Epidermal melanocyte (primary cell): ENCODE data around the gene PLEKHA6.
A peak's percentile ranks its signal among the peaks of the same experiment; 100 is the strongest.

Experiments used
- DNase-seq: peaks from one replicate; pipeline ENCODE4 v3.0.0; 2011; ENCODE audit warnings: low spot score; ENCODE audit not compliant: insufficient read length

Gene PLEKHA6

DNA sequence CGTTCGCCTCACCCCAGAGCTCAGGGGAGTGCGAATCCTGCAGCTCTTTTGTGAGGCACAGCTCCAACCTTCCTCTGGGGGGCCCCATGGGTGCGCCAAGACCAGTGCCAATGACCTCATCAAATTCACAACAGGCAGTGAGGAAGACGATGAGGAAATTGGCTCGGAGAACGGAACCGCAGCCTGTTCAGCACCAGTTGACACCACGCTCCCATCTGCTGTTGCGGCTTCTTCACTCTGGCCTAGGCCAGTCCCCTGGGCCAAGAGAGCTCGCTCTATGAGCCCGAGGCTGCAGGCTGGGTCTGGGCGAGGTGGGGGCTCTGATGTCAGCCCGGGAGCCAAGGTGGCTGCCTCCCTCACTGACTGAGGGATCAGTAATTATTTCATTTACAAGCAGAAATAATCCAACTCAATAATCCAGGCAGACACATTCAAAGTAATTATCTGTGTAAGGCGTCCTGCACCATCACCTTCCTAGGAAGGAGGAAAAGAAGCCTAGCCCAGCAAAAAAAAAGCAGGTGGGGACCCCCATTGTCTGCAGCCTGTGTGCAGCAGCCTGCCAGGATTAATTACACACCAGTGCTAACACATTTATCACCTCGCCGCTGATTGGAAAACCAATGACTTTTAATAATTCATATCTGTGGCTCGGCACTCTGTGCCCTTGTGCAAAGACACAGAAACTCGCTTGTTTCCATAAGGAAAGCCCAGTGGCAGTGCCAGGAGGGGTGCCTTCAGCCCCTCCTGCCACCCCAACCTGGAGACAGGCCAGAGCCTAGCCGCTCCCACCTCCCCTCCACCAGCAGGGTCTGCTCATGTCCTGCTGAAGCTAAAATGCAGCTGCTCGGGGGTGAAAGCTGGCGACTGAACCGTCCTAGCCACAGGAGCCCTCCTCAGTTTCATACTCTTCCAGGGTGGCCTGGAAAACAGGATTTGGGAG lies 1.9 kb downstream of the PLEKHA6 start:
- DNase-seq = no peak

DNA sequence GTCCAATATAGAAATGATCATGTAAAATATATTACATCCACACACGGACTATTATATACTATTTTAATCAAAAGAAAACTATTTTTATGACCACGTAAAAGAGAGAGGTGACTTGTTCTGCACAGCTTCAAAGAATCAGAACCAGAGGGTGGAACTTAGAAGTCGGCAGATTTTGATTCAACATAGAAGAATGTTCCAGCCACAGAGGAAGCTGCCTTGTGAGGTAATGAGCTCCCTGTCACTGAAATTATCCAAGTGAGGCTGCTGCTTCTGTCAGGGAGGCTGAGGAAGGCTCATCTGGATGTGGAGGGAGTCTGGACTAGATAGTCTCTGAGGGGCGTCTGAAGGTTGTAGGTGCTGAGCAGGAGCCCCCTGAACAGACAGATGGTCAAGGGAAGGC lies 2.7 kb downstream of the PLEKHA6 start:
- DNase-seq = no peak

DNA sequence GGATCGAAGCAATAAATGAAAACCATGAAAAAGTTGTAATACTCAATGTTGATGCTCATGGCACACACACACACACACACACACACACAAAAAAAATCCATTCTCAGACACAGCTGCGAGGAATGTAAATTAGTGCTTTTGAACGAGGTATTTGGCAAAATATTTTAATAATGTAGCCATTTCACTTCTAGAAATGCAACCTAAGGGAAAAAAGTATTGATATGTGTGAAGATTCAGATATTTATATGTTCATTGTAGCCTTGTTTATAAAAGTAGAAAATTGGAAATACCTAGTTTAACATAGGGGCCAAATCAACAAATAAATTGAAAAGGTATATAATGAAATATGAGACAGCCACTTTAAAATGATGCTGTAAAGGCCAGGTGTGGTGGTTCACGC lies 3.8 kb downstream of the PLEKHA6 start:
- DNase-seq = no peak

DNA sequence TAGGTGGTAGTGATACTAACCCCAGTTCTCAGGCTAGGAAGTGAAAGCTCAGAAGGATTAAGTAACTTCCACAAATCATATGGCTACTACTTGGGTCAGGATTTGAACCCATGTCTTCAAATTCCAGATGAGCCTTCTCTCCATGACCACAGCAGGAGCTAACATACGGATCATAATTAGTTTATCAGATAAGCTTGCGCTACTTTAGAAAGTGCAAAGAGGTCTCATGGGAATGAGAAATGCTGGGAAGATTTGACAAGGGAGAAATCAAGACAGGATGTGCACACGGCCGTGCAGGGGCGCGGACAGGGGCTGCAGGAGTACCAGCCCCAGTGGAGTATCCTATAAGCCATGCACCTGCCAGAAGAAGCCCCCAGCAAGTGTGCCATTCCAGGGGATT lies 5.2 kb downstream of the PLEKHA6 start:
- DNase-seq = no peak

DNA sequence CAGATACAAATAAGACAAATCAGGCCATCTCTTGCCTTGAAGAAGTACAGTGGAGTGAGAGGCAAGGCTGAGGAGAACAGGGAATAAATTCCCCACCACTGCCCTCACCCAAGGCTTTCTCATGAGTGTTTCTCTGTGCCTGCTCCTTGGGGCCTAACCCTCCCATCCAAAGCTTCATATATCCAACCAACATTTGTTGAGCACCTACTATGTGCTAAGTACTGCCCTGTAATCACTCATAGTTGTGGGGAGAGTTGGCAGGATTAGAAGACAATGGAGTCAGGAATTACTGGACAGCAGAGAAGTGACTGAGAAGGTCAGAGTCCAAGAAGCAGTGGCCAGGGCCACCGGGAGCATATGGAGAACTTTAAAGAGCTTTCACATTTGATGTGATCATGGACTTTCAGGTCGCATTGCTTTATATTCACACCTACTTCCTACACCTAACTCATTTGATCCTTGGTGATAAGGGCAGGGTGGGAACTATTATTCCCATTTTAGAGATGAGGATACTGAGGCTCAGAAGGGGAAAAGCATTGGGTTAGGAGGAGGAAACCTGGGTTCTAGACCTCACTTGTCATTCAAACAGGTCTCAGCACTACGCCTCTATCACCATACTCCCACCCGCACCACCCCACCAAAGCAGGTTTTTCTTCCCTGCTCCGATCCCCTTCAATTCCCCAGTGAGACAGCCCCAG lies 6.4 kb downstream of the PLEKHA6 start:
- no peak for DNase-seq

DNA sequence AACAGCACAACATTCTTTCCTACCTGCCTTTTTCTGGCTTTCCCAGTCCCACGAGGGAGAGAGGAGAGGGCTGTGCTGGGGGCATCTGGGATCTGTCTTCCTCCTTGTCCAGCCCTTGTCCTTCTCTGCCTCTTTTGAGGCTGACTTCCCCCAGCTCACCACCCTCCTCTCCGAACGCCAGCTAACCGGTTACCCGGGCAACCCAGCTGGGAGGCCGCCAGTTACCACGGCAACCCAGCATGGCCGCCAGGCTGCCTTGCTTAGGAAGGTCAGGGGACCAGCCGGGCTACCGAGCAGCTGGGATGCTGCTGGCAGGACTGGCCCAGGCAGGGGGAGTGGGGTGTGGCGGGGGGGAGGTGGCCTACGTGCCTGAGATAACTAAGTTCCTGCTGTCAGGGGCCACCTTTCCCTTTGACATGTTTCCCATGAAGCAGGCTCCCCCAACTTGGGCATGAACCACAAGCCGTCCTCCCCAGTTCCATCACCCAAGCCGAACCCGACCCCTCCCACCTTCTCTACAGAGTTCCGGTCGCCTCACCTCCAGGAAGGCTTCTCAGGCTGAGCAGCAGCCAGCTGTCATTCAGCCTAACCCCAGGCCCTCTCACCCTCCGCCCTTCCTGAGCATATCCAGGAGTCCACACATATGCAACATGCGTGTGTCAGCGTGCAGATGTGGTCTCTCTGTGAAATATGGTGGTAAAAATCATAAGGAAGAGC lies 8.7 kb downstream of the PLEKHA6 start:
- peak; percentile 32 for DNase-seq

DNA sequence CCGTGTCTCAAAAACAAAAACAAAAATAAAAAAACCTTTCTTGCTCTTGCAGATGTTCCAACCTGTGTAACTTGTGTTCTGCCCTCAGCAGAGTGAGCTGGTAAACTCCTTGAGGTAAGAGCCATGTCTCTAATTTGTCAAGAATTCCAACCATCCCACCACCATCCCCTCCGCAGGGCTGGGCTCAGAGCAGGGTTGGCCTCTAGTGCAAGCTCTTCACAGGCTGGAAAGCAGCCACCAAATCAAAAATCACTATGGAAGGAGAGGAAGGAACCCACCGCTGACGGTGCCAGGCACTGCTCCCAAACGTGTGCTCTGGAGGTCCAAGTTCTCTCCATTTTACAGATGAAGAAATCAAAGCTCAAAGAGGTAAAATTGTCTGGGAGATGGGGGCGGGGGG lies 9.4 kb downstream of the PLEKHA6 start:
- no peak for DNase-seq

DNA sequence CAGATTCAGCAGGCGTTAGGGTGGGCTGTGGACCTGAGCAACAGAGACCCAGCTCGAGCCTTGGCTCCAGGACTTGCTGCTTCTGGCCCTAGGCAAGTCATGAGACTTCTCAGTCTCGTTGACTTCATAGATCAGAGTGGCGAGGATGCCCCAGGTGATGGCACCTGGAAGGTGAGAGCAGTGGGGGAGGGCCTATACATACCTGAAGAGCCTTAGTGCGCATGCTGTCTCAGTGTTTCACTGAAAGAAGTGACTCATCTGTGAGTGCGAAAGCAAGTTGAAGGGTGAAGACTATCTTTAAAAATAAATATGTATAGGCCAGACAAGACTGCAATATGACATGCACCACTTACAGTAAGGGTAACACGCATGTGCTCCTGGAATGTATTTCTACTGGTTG lies 10.1 kb downstream of the PLEKHA6 start:
- no peak for DNase-seq

DNA sequence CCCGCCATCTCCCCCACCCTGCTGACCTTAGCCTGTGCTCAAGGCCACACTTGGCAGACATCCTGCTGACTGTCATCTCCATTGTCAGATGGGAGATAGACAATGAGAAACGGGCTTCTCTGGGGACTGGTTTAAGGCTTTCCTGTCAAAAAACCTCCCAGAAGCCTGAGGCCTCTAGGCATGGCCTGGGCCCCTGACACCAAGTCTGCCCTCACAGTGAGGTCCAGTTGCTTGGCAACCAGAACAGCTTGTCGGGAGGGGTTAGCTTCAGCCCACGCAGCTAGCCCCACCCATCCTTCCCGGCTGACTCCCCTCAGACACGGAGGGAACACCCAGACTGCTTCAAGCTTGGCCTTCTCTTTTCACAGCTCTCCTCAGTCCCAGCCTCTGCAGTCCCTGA lies 11.0 kb downstream of the PLEKHA6 start:
- no peak for DNase-seq

DNA sequence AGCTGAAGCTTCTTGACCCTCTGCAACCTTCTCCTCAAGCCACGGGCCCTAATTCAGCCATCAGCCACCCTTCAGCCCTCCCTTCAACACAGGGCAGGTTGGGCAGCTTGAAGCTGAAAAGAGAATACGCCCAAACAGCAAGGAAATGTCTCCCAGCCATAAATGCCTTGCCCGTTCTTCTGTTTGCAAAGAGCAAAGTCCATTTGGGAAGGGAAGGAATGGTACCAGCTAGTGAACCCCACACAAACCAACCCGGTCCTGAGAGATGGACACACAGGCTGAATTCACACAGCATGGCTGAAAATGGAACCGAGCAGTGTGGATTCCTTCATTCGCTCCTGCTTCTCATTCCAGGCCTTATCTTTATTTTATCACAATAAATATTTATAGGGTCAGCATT lies 11.5 kb downstream of the PLEKHA6 start:
- DNase-seq = no peak

DNA sequence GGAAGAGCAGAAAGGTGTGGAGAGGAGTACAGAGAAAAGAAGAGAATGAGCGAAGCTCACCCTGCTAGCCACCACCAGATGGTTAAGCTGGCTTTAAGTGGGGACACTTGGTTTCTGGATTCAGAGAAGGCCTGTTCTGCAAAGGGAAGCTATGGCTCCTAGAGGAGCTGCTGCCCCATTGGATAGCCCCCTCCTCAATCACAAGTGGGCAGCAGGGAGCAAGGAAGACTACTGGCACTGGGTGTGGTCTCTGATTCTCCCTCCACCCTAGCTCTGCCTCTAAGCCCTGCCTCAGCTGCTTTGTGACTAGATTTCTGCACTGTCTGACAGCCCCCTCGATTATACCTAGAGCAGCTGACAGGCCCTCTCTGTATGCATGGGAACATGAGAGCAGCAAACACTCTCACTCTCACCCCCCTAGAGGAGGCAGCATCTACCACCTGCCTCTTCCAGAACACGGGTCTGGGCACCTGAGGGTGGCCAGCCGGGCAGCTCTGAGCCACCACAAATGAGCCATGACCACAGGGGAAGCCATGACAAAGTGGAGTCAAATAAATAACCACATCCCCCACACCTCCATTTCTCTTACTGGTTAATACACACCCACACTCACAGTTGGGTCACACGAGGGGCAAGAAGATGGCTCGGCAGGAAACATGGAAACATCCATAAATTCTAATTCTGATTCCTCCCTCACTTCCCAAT lies 13.6 kb downstream of the PLEKHA6 start:
- no peak for DNase-seq

DNA sequence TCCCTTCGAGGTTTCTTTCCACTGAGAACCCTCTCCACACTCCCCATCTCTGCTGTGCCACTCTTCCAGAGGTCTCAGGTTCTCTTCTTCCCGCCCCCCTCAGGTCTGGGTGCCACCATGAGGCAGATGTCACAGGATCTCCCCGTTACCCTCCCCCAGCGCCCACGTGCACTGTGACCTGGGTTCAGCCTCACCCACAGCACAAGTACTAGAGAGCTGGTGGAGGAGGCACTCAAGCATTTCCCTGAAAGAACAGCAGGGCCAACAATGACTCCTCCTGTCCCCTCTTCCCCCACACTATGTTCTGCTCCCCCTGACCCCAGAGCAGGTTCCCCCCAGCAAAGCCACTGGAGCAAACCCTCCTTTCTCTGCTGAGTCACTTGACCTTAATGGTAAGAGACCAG lies 14.3 kb downstream of the PLEKHA6 start:
- DNase-seq = no peak

DNA sequence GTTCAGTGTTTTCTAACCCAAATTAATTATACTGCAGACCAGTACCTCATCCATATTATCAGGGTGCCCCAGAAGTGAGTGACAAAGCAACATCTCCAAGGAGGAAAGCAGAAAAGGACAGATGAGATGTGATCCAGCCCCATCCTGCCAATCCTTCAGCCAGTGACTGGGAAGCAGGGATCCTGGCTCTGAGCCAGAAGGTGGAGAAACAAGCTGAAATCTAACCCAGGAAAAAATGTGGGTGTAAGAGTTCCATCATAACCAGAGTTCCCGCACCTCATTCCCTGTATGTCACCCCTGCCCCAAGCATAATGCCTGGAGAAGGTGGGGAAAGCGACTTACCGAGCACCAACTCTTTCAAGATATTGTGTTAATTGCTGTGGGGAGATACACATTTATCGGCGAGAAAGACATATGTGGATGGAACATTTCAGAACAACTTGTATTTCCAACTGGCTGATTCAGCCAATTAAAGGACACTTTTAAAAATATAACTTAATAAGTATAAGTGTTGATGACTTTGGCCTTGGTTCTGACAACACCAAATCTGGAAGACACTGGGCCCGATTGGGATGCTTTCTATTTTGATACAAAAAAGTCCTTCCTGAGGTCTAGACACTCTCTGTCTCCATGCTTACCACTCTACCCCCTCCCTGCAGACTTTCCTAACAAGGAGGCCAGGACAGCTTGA lies 14.9 kb downstream of the PLEKHA6 start:
- no peak for DNase-seq

DNA sequence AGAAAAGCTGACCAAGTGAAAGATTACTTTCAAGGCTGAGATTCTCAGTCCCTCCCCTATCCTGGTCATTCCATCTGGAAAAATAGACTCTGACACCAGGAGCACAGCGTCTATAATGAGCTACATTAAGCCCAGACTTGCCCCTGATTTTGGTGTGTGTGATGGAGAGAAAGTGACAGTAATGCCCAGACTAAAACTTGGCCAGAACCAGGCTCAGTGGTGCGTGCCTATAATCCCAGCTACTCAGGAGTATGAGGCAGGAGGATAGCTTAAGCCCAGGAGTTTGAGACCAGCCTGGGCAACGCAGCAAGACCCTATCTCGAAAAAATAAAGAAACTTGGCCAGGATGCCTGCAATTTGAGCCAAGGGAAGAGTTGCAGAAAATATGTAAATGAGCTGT lies 15.9 kb downstream of the PLEKHA6 start:
- DNase-seq = no peak

DNA sequence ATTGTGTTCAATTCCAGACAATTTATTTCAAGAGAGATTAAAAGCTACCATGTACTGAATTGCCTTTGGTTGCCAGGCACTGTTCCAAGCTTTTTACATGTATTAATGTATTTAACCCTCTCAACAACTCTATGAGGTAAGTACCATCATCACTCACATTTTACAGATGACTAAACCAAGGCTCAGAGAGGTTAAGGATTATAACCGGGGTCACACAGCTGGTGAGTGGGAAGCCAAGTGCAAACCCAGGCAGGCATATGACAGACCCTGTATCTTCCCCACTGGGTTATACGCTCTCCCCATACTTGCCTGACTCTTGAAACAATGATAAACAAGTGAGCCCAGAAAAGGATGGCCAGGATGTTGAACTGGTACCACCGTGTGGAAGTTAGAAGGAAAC lies 16.5 kb downstream of the PLEKHA6 start:
- DNase-seq = no peak

DNA sequence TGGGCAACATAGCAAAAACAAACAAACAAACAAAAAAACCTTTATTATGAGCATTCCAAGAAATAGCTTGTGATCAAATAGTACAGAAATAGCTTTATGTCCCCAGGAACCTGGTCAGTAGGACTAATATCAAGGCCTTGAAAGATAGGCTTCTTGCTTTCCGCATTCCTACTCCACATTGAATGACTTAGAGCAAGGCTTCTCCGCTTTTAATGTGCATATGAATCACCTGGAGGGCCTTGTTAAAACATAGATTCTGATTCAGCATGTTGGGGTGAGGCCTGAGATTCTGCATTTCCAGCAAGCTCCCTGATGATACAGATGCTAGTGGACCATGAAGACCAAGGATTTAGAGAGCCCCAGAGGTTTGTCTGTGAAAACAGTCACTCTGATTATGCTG lies 17.4 kb downstream of the PLEKHA6 start:
- no peak for DNase-seq

DNA sequence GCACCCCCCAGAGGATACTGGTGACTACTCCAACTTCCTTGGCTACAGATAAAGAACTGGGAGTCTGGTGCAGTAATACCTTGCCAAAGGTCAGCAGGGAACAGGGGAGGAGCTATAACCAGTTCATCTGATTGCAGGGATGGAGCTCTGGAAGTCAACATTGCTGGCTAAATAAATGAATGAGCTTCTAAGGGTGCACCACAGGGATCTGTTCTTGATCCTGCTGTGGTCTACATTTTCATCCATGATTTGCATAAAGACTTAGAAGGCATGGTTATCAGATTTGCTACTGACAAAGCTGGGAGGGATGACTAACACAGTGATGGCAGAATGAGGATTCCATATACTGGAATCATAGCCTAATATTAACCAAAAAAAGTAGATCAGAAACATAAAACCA lies 18.3 kb downstream of the PLEKHA6 start:
- DNase-seq = no peak

DNA sequence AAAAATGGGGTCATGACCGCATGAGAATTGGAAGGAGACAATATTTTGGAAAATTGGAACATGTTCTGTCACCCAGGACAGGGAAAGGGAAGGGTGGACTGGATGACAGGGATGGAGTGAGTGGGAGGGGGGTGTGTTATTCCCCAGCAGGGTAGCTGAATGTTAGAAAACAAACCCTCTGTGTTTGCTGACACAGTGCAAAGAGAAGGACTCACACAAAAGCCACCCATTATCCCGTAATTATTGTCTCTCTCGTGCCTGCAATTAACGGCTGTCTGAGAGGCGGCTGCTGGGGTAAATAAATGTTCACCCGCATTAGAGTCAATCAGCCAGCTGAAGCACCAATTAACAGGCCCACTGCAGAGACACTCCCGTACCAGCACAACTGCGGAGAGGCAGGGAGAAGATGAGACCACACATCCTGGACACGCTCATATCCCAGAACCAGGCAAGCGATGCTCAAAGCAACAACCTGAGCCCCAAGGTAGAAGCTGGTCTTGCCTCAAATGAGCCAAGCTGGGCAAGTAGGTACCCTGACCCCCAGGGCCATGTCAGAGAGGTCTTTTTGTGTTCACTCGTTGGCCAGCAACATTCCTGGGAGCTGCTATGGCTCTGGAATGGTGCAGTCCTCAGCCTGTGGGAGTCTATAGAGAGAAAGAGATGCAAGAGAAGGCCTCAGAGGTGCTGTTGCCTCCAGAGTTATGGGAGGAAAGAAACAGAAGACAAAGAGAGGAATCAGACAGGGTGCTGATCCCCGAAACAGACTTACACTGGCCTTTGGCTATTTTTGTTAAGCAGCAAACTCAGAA lies 19.4 kb downstream of the PLEKHA6 start:
- no peak for DNase-seq

DNA sequence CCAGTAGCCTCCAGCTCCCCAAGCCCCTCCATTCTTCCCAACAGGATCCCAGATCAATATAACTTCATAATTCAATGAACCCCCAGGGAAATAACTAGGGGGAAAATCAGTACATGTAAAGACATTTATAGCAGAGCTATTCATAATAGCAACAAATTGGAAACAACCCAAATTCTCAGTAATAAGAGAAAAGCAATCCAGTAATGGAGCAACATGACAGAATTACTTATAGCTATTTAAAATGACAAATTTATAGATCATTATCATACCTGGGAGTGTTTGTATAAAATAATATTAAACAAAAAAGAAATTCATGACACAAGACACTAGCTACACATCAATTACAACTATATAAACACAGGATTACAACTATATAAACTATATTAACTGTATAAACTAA lies 20.2 kb downstream of the PLEKHA6 start:
- DNase-seq = no peak

DNA sequence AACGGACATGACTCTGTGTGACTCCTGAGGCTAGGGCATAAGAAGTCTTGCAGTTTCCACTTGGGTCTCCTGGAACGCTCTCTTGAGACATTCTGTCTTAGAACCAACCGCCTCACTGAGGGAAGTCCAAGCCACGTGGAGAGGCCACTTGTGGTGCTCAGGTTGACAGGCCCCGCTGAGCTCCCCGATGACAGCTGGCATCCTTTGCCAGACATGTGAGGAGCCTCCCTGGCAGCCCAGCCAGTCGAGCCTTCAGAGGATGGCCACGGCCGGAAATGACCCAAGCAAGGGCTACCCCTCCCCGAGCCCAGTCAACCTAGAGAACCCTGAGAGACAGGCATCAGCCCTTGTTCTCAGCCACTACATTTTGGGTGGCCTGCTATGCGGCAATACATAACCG lies 20.7 kb downstream of the PLEKHA6 start:
- DNase-seq = no peak
